ENCODE data around the gene ACTA2.

DNA sequence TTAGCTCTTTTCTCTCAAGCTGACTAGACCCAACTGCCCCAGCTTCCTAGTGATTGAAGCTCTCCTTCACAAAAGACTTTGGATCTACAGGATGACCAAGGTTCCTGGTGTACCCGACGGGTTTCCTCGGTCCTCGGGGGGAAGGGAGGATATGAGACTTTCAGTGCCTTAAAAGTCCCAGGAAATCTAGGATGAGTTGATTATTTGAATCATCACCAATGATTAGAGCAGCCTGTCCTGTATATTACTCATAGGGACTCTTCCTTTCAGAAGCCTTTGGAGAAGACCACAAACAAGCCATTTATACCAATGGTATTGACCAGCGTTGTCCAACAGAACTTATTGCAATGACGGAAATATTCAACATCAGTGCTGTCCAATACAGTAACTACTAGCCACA is 6.1 kb upstream of the ACTA2 start:
- TF ChIP-seq, protein P1, sequence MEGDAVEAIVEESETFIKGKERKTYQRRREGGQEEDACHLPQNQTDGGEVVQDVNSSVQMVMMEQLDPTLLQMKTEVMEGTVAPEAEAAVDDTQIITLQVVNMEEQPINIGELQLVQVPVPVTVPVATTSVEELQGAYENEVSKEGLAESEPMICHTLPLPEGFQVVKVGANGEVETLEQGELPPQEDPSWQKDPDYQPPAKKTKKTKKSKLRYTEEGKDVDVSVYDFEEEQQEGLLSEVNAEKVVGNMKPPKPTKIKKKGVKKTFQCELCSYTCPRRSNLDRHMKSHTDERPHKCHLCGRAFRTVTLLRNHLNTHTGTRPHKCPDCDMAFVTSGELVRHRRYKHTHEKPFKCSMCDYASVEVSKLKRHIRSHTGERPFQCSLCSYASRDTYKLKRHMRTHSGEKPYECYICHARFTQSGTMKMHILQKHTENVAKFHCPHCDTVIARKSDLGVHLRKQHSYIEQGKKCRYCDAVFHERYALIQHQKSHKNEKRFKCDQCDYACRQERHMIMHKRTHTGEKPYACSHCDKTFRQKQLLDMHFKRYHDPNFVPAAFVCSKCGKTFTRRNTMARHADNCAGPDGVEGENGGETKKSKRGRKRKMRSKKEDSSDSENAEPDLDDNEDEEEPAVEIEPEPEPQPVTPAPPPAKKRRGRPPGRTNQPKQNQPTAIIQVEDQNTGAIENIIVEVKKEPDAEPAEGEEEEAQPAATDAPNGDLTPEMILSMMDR (IDR thresholded peaks at IDR 0.05): no peak
- TF ChIP-seq EZH2 (IDR thresholded peaks at IDR 0.05): no peak
